ENCODE results near the gene WNT9A.
"Not testable (repeated sequence)": the region's sequence is repeated elsewhere in the genome, so short reads cannot be mapped to it uniquely, and the experiment has no call there.

DNA sequence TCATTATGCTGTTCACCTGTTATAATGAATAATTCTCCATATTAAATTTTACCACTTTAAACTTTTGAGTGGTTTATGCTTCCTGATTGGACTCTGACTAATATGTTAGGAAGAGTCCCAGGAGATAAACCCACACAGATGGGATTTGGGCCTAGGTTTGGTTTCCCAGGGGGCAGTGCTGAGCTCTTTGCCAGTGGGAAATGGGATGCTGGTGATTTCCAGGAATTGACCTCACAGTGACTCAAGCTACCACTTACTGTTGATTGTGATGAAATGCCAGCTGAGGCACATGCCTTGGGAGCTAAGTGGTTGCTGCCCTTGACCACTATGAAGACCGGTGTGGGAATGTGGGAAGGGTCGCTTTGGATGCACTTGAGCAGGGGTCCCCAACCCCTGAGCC, 19.0 kb upstream of the WNT9A start:
- not testable (repeated sequence) for TF ChIP-seq POLR2A, RFX5 (IDR thresholded peaks at IDR 0.05; ENCODE audit: low read depth, low read length)
- TF ChIP-seq, protein P1, sequence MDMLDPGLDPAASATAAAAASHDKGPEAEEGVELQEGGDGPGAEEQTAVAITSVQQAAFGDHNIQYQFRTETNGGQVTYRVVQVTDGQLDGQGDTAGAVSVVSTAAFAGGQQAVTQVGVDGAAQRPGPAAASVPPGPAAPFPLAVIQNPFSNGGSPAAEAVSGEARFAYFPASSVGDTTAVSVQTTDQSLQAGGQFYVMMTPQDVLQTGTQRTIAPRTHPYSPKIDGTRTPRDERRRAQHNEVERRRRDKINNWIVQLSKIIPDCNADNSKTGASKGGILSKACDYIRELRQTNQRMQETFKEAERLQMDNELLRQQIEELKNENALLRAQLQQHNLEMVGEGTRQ (IDR thresholded peaks at IDR 0.05; ENCODE audit: low read depth, low read length), result not testable (repeated sequence)
- TF ChIP-seq, protein P2, sequence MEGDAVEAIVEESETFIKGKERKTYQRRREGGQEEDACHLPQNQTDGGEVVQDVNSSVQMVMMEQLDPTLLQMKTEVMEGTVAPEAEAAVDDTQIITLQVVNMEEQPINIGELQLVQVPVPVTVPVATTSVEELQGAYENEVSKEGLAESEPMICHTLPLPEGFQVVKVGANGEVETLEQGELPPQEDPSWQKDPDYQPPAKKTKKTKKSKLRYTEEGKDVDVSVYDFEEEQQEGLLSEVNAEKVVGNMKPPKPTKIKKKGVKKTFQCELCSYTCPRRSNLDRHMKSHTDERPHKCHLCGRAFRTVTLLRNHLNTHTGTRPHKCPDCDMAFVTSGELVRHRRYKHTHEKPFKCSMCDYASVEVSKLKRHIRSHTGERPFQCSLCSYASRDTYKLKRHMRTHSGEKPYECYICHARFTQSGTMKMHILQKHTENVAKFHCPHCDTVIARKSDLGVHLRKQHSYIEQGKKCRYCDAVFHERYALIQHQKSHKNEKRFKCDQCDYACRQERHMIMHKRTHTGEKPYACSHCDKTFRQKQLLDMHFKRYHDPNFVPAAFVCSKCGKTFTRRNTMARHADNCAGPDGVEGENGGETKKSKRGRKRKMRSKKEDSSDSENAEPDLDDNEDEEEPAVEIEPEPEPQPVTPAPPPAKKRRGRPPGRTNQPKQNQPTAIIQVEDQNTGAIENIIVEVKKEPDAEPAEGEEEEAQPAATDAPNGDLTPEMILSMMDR (conservative IDR thresholded peaks at IDR 0.05; ENCODE audit: low read depth, low read length), result not testable (repeated sequence)
